ENCODE measurements around the gene BSN.

BSN gene

DNA sequence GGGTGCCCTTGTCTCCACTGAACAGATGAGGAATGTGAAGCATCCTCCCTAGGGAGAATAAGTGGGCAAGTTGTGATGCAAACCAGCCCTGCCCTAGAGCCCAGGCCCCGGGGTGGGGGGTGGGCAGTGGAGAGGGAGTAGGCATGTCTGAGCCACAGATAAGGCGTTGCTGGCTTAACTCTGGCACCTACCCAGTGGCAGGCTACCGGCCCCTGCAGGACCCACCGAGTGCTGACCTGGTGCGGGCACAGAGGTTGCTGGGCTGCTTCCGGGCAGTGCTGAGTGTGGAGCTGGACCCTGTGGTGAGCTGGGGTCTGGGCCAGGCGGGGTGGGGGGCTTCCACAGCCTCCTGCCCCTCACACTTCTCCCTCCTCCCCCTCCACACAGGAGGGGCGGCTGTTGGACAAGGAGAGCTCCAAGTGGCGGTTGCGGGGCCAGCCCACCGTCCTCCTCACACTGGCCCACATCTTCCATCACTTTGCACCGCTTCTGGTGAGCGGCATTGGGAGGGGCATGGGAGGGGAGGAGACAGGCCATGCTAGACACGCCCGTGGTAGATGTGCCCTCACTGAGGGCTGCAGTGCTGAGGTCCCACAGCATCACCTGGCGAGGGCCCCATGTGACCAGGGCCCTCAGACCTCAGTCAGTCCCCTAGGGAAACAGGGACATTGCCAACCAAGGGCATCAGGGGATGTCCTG is 145.2 kb downstream of the BSN start:
- no peak for DNase-seq

DNA sequence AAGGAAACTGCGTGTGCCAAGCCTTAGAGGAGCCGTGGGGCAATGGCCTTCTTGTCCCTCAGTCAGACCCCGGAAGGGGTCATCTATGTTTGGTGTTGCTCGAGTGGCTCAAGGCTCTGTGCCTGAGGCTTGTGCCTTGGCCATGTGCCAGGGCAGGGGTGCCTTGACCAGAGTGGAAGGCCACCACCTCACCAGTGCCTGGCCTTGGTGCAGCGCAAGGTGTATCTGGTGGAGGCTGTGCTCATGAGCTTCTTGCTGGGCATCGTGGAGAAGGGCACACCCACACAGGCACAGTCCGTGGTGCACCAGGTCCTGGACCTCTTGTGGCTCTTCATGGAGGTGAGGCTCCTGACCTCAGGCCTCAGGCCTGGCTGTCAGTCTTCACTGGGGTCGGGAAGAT is 145.7 kb downstream of the BSN start:
- DNase-seq = no peak

GRCh38 chr3:49700453-49701128 is 146.3 kb downstream of the BSN start:
- DNase-seq = no peak

DNA sequence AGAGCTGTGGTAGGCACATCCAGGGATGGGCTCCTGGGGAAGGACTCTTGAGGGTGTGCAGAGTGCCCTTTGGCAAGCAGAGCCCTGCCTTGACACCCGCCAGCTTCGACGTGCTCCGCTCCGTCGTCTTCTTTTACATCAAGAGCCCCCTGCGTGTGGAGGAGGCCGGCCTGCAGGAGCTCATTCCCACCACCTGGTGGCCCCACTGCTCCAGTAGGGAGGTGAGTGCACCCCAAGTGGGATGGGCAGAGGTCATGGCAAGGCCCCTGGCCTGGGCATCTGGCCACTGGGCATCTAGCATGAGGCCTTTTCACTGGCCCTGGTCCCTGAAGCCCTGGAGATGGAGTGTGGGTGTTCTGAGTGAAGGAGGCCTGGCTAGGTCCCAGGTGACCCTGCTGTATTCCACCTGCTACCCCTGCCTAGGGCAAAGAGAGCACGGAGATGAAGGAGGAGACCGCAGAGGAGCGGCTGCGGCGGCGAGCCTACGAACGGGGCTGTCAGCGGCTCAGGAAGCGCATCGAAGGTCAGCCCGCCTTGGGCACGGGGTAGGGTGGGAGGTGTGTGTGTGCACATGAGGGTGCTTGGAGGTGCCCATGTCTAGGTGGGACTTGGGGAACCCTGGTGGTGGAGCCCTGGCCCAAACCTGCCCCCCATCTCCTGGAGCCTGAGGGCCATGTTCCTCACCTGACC is 147.3 kb downstream of the BSN start:
- no peak for DNase-seq

- DNase-seq = no peak
Observed at GRCh38 chr3:49702672-49703071, 148.4 kb downstream of the BSN start.

DNA sequence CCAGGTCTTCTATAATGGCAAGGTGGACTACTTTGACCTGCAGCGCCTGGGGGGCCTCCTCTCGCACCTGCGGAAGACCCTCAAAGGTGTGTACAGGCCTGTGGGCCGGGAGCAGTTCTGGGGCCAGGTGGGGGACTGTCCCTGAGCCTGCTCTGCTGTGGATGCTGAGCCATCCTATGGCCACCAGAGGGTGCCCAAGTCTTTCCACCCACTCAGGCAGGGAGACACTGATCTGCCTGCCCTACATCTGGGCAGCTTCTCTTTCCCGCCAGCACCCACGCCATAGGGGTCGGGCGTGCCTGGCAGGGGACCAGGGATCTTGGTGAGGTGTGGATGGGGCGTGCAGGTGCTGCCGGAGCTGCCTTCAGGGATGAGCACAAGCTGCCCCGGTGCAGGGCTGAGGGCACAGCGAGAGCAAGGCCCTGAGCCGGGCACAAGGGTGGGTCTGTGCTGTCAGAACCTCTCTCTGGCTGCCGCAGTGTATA is 149.2 kb downstream of the BSN start:
- DNase-seq = peak; percentile 25

- no peak for DNase-seq
Observed at GRCh38 chr3:49703956-49704355, 149.7 kb downstream of the BSN start.

DNA sequence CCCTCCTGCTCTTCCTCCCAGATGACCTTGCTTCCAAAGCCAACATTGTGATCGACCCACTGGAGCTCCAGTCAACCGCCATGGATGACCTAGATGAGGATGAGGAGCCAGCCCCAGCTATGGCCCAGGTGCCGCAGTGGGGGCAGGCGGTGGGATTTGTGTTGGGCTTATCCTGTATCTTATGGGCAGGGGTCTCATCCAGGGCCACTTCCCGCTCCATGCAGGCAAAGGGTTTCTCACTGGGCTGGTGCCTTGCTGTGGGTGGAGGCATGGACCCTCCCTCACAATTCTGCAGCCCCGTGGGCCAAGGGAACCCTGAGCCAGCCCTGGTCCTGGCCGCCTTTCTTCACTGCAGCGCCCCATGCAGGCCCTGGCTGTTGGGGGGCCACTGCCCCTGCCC is 150.4 kb downstream of the BSN start:
- no peak for DNase-seq

DNA sequence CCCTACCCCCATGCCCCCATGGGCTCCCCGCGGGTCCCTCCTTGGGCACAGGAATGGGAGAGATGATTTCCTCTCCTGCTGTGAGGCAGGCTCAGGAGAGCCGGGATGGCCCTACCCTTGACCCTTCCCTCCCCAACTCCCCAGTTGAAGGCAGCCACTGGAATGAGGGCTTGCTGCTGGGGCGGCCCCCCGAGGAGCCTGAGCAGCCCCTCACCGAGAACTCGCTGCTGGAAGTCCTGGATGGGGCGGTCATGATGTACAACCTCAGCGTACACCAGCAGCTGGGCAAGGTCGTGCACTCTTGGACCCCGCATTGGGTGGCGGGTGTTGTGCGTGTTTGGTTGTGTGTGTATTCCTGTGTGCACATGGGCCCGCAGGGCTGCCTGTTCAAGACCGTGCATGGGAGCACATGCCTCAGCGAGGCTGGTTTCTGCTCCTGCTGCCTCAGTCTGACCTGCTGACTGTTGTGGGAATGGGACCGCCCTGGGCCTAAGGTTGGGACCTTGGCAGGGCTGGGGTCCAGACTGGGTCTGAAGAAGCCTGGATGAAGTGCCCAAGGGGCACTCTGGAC is 151.2 kb downstream of the BSN start:
- no peak for DNase-seq

- no peak for DNase-seq
Observed at GRCh38 chr3:49706456-49707112, 152.3 kb downstream of the BSN start.

GRCh38 chr3:49707113-49707480 is 152.8 kb downstream of the BSN start:
- peak; percentile 59 for DNase-seq

DNA sequence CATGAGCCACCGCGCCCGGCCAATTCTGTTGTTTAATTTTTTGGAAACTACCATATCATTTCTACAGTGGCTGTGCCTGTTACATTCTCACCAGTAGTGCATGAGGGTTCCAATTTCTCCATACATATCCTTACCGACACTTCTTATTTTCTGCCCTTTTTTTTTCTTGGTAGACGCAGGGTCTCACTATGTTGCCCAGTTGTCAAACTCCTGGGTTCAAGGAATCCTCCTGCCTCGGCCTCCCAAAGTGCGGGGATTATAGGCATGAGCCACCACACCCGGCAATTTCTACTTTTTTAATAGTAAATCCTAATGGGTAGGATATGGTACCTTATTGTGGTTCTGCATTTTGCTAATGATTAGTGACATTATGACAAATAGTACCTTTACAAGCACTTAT is 155.6 kb downstream of the BSN start:
- DNase-seq = no peak

- no peak for DNase-seq
Observed at GRCh38 chr3:49711489-49711888, 157.2 kb downstream of the BSN start.

DNA sequence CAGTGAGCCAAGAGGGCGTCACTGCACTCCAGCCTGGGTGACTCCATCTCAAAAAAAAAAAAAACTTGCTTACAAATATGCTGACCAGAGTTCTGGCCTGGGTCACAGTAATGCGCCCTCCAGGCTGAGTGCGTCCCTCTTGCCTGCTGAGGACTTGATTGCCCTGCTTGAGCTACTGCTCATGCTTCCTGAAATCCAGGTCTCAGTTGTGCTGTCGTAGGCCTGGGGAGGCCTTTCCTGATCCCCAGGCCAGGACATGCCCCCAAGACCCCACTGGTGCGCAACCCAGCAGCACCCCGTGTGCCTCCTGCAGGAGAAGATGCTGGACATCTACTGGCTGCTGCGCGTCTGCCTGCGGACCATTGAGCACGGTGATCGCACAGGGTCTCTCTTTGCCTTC is 157.9 kb downstream of the BSN start:
- no peak for DNase-seq

DNA sequence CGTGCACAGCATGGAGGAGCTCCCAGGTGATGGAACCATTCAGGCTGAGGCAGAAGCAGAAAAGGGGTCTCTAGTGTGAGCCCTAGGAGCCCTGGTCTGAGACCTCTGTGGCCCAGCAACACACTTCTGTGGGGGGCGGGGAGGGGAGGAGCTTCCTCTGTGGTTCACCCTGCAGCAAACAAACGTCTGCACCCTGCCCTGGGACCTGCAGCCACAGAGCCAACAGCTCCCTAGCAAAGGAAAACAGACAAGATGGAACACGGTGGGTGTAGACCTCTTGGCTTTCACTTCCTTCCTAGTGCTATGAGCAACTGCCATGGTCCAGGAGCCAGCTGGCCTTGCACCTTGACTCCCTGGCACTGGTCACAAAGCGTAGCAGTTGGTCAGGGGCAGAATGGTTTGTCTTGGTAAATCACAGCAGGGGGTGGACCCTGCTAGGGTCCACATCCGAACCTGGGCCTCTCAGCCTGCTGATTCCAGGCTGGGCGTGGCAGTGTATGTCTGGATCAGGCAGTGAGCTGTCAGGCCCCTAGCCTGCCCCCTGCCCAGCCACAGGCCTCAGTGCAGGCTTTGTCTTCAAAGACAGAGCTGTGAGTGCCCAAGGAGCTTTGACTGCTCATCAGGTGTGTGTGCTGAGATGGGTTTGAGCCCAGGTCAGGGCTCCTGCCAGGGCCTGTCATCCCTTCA is 158.5 kb downstream of the BSN start:
- no peak for DNase-seq

DNA sequence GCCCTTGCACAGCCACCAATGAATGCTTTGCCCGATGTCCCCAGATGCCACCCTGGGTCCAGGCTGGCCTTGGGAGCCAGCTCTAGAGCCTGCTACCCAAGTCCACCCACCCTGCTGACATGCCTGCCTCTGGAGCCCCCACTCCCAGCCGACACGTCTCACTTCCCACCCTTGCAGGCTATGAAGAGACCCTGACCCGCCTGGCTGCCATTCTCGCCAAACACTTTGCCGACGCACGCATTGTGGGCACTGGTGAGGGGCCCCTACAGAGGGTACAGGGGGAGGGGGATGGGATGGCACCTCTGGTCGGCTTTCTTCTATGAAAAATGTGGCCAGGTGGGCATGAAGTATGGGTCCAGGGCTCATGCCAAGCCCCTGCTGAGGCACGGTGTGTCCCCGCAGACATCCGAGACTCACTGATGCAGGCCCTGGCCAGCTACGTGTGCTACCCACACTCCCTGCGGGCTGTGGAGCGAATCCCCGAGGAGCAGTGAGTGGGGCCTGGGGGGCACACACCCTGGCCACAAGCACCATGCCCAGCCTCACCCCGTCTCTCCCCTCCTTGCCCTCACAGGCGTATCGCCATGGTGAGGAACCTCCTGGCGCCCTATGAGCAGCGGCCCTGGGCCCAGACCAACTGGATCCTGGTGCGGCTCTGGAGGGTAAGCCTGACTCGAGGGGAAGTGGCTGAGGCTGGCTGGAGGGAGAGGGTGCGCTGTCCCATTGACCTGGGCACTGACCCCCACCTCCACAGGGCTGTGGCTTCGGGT is 159.2 kb downstream of the BSN start:
- no peak for DNase-seq

DNA sequence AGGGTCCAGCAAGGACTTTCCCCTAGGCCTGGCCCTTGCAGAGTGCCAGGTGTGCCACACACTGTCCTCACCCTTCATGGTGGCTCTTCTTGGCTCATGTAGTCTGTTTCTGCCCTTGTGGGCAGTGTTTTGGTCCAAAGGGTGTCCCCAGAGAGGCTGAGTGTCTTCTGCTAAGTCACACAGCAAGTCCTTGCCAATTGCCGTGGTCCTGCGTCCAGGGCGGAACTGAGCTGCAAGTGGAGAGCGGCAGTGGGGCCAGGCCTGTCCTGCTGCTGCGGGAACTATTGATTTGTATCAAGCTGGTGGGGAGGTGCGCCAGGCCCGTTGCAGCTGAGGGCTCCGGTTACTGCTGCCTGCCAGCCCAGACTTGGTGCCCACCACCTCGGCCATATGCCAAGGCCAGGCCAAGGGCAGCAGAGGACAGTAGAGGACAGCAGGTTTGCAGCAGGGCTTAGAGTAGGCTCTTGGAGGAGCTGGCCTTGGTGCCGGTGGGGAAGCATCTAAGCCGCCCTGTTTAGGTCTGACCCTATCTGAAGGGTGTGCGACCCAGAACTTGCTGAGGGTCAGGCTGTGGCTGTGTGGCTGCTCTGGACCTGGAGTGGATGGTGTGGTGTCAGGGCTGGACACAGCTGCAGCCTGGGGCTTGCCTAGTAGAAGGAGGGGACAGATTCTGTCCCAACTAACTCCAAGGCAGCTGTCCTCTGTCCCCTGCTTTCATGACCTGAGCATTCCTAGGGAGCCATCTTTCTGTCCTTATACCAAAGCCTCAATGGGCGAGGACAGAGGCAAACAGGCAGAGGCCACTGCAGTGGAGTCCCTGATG is 160.7 kb downstream of the BSN start:
- no peak for DNase-seq

DNA sequence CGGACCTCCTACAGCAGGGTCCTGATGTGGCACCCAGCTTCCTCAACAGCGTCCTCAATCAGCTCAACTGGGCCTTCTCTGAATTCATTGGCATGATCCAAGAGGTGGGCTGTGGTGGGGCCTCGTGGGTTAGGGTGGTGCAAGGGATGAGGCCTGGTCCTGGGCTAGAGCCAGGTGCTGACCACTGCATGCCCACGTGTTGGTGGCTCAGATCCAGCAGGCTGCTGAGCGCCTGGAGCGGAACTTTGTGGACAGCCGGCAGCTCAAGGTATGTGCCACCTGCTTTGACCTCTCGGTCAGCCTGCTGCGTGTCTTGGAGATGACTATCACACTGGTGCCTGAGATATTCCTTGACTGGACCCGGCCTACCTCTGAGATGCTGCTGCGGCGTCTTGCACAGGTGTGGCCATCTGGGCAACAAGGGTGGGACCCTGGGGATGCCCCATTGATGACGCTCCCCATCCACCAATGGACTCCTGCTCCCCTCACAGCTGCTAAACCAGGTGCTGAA is 161.4 kb downstream of the BSN start:
- DNase-seq = no peak

GRCh38 chr3:49716169-49716568 is 161.9 kb downstream of the BSN start:
- DNase-seq = no peak

GRCh38 chr3:49716691-49717210 is 162.5 kb downstream of the BSN start:
- no peak for DNase-seq

All from T1000 (cell line).